Measurements from ENCODE around the gene CLCN2.

Gene CLCN2

GRCh38 chr3:184334470-184335158, 26.8 kb downstream of the CLCN2 start:
- no peak for TF ChIP-seq CTCF (IDR thresholded peaks at IDR 0.05; ENCODE audit: low read depth, low read length)
- no peak for DNase-seq (ENCODE audit: extremely low read depth, low read depth)

GRCh38 chr3:184333700-184334099, 27.7 kb downstream of the CLCN2 start:
- DNase-seq (ENCODE audit: extremely low read depth, low read depth), result no peak
- no peak for TF ChIP-seq CTCF (IDR thresholded peaks at IDR 0.05; ENCODE audit: low read depth, low read length)

- TF ChIP-seq CTCF (IDR thresholded peaks at IDR 0.05; ENCODE audit: low read depth, low read length), result no peak
- no peak for DNase-seq (ENCODE audit: extremely low read depth, low read depth)
Observed at GRCh38 chr3:184333190-184333589, 28.2 kb downstream of the CLCN2 start.

- no peak for DNase-seq (ENCODE audit: extremely low read depth, low read depth)
- no peak for TF ChIP-seq CTCF (IDR thresholded peaks at IDR 0.05; ENCODE audit: low read depth, low read length)
Observed at GRCh38 chr3:184332370-184333090, 28.9 kb downstream of the CLCN2 start.

GRCh38 chr3:184328516-184328915, 32.9 kb downstream of the CLCN2 start:
- DNase-seq (ENCODE audit: extremely low read depth, low read depth), result no peak
- TF ChIP-seq CTCF (IDR thresholded peaks at IDR 0.05; ENCODE audit: low read depth, low read length), result no peak

- no peak for TF ChIP-seq CTCF (IDR thresholded peaks at IDR 0.05; ENCODE audit: low read depth, low read length)
- no peak for DNase-seq (ENCODE audit: extremely low read depth, low read depth)
Observed at GRCh38 chr3:184327171-184327570, 34.2 kb downstream of the CLCN2 start.

- no peak for TF ChIP-seq CTCF (IDR thresholded peaks at IDR 0.05; ENCODE audit: low read depth, low read length)
- DNase-seq (ENCODE audit: extremely low read depth, low read depth), result no peak
Observed at GRCh38 chr3:184325715-184326369, 35.6 kb downstream of the CLCN2 start.

Measured in AG09319 (cell line).